Measurements from ENCODE around the gene MEGF11.

GRCh38 chr15:66070220-66070934 is 183.2 kb downstream of the MEGF11 start:
- TF ChIP-seq CTCF (IDR thresholded peaks at IDR 0.05) (no peak), POLR2A (IDR thresholded peaks at IDR 0.05) (no peak), EP300 (IDR thresholded peaks at IDR 0.05) (no peak)
